Liver (tissue), 9 donors: ENCODE results near the gene MN1. TPM values are rescaled to one million over a fixed set of nuclear protein-coding genes. Genes with fewer than 3 reads are reported as not detected.

ENCODE experiments used
- DNase-seq: peaks from one replicate; pipeline ENCODE4 v3.0.0-alpha.2; 2017; ENCODE audit warnings: low spot score
- H3K27ac ChIP-seq, 2 donors: one replicate each; pipeline ENCODE4 v1.7.0; 2013; ENCODE audit warnings: inconsistent platforms in 2 of 2, low read length in 2 of 2, control low read depth in 1 of 2, low read depth in 1 of 2, mild to moderate bottlenecking in 1 of 2
- H3K27me3 ChIP-seq, 4 donors: one replicate each; pipeline versions ENCODE4 v1.6.1 to v1.7.0; 2013; ENCODE audit warnings: low read length in 3 of 4, inconsistent platforms in 1 of 4, mild to moderate bottlenecking in 1 of 4, moderate library complexity in 1 of 4; ENCODE audit not compliant: control insufficient read depth in 4 of 4, insufficient read depth in 4 of 4
- H3K36me3 ChIP-seq, 4 donors: one replicate each; pipeline versions ENCODE4 v1.6.1 to v1.7.0; 2013; ENCODE audit warnings: low read length in 3 of 4, mild to moderate bottlenecking in 3 of 4, low read depth in 1 of 4, moderate library complexity in 1 of 4; ENCODE audit not compliant: control insufficient read depth in 4 of 4, insufficient read depth in 3 of 4
- H3K4me1 ChIP-seq, 4 donors: one replicate each; pipeline versions ENCODE4 v1.6.1 to v1.7.0; 2013; ENCODE audit warnings: low read length in 3 of 4, mild to moderate bottlenecking in 3 of 4, moderate library complexity in 1 of 4; ENCODE audit not compliant: control insufficient read depth in 4 of 4, insufficient read depth in 4 of 4
- H3K4me3 ChIP-seq, 3 donors: one replicate each; pipeline versions ENCODE4 v1.6.1 to v1.7.0; 2013; ENCODE audit warnings: low read length in 3 of 3, control low read depth in 1 of 3, low read depth in 1 of 3, mild to moderate bottlenecking in 1 of 3
- H3K9ac ChIP-seq, 2 donors: one replicate each; pipeline ENCODE4 v1.7.0; 2013; ENCODE audit warnings: low read length in 2 of 2, mild to moderate bottlenecking in 2 of 2, moderate library complexity in 2 of 2, control low read depth in 1 of 2, low read depth in 1 of 2
- H3K9me3 ChIP-seq, 4 donors: one replicate each; pipeline versions ENCODE4 v1.6.1 to v1.7.0; 2013; ENCODE audit warnings: low read length in 3 of 4; ENCODE audit not compliant: control insufficient read depth in 4 of 4
- CTCF ChIP-seq: fragments of 150-350 bp; IDR thresholded peaks from 2 replicates; pipeline ENCODE4 v1.5.1; 2017; ENCODE audit warnings: improper control_type of control experiment, low read depth, low read length; ENCODE audit not compliant: missing input control
- FOXA1 ChIP-seq: IDR thresholded peaks from 2 replicates; pipeline ENCODE4 v1.6.1; 2016; ENCODE audit warnings: antibody characterized with exemption
- FOXA2 ChIP-seq: IDR thresholded peaks from 2 replicates; pipeline ENCODE4 v1.6.1; 2016; ENCODE audit warnings: antibody characterized with exemption
- GABPA ChIP-seq, 2 donors: IDR thresholded peaks in 1 of 2; conservative IDR thresholded peaks in 1 of 2; 2 replicates each; pipeline ENCODE4 v1.6.1; 2016; ENCODE audit warnings: antibody characterized with exemption in 2 of 2, mild to moderate bottlenecking in 1 of 2, moderate library complexity in 1 of 2
- HNF4A ChIP-seq, 2 donors: conservative IDR thresholded peaks; 2 replicates each; pipeline ENCODE4 v1.6.1; 2016; ENCODE audit warnings: antibody characterized with exemption in 2 of 2, mild to moderate bottlenecking in 2 of 2
- HNF4G ChIP-seq: IDR thresholded peaks from 2 replicates; pipeline ENCODE4 v1.6.1; 2016; ENCODE audit warnings: antibody characterized with exemption
- JUND ChIP-seq, 2 donors: IDR thresholded peaks; 2 replicates each; pipeline ENCODE4 v1.6.1; 2016; ENCODE audit warnings: antibody characterized with exemption in 2 of 2
- MAX ChIP-seq: IDR thresholded peaks from 2 replicates; pipeline ENCODE4 v1.6.1; 2016; ENCODE audit warnings: antibody characterized with exemption
- NR2F2 ChIP-seq: IDR thresholded peaks from 2 replicates; pipeline ENCODE4 v1.6.1; 2016; ENCODE audit warnings: antibody characterized with exemption
- RAD21 ChIP-seq, 2 donors: IDR thresholded peaks; 2 replicates each; pipeline ENCODE4 v1.6.1; 2016; ENCODE audit warnings: antibody characterized with exemption in 2 of 2, mild to moderate bottlenecking in 2 of 2
- RXRA ChIP-seq, 2 donors: IDR thresholded peaks; 2 replicates each; pipeline ENCODE4 v1.6.1; 2017 to 2018; ENCODE audit warnings: antibody characterized with exemption in 2 of 2, mild to moderate bottlenecking in 1 of 2
- SP1 ChIP-seq: IDR thresholded peaks from 2 replicates; pipeline ENCODE4 v1.6.1; 2018; ENCODE audit warnings: antibody characterized with exemption, mild to moderate bottlenecking
- TAF1 ChIP-seq: conservative IDR thresholded peaks from 2 replicates; pipeline ENCODE4 v1.6.1; 2016; ENCODE audit warnings: antibody characterized with exemption, mild to moderate bottlenecking
- YY1 ChIP-seq: IDR thresholded peaks from 2 replicates; pipeline ENCODE4 v1.6.1; 2016; ENCODE audit warnings: antibody characterized with exemption, mild to moderate bottlenecking
- WGBS: extraction: QIAGEN DNeasy Blood & Tissue Kit; methylation state at CpG from one replicate; pipeline ENCODE4 v1.1.7; 2013; 5-methylcytosine and 5-hydroxymethylcytosine counted together
- polyA plus RNA-seq, 2 donors: library from polyadenylated mRNA; stranded (reverse) in 1 of 2; unstranded in 1 of 2; fragments of 200-250 nt in 1 of 2; fragments of >200 nt in 1 of 2; fragmentation: Nextera tagmentation in 1 of 2; extraction: Ambion mirVana in 1 of 2; gene quantifications; one replicate each; pipeline versions ENCODE4 v1.2.1 to v1.2.3, GENCODE V29; 2013 to 2015
- total RNA-seq, 2 donors: library from RNA; depleted of rRNA; stranded (reverse); fragments of >200 nt; gene quantifications; one replicate each; pipeline ENCODE4 v1.2.3, GENCODE V29; 2014
- TF ChIP-seq, protein P1 (sequence below): IDR thresholded peaks from 2 replicates; pipeline ENCODE4 v1.6.1; 2016; ENCODE audit warnings: antibody characterized with exemption, mild to moderate bottlenecking
- TF ChIP-seq, protein P2 (sequence below): IDR thresholded peaks from 2 replicates; pipeline ENCODE4 v1.6.1; 2016; ENCODE audit warnings: antibody characterized with exemption
- donor health status: healthy.
- donor health status: healthy.
- donor health status: healthy.
- donor health status: healthy.
- donor health status: healthy.

MN1 gene
- total and polyA plus RNA-seq, 4 donors = 0.10 to 0.33 (median 0.21) TPM

DNA sequence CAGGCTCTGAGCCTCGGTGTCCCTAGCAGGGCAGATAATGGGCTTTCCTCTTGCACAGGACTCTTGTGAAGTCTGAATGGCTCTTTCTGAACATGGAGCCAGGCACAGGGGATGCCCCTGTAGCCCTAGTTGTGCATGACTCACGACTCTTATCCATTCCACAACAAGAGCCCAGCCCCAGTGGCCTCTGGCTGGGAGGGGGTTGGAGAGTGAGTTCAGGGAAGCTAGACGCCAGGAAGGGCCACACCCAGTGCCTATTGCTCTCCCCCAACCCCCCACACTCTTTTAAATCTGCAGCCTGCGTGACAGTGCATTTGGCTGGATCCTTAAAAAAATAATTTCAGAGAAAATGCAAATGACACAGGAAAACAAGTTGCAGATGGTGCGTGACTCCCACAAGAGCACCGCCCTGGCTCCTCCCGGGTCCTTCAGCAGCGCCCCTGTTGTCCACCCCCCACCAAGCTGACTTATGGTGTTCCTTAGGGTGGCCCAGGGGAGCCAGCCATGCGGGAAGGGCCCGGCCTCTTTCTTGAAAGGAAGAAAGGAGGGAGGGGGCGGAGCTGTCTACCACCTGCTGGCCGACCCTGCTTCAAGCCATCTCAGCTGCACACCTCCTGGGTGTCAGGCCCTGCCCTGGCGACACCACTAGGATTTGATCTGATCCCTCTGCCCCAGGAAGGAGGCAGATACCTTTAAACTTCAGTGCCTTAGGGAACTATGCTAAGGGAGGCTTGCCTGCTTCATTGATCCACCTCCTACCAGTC is 74.7 kb downstream of the MN1 start:
- no peak for DNase-seq
- TF ChIP-seq SP1 (no peak), GABPA (IDR thresholded peaks at IDR 0.05 in 1 of 2, conservative IDR thresholded peaks at IDR 0.05 in 1 of 2) (no peak), HNF4G (no peak), FOXA1 (no peak), MAX (no peak), JUND (IDR thresholded peaks at IDR 0.05) (no peak), TAF1 (no peak), CTCF (no peak), RXRA (IDR thresholded peaks at IDR 0.05) (no peak), YY1 (no peak), HNF4A (conservative IDR thresholded peaks at IDR 0.05) (no peak)
- Histone ChIP-seq H3K9me3 (no peaks in the 10 kb centered on the region), H3K27me3 (peaks cover 0 to 4% (median 0%) of the 10 kb centered on the region in 4 donors), H3K4me1 (no peaks in the 10 kb centered on the region), H3K9ac (no peak overlapping the region), H3K27ac (no peak overlapping the region), H3K36me3 (no peaks in the 10 kb centered on the region), H3K4me3 (no peak overlapping the region)
- whole genome bisulfite sequencing = 39% methylated on average over 13 of the region's 13 CpGs

DNA sequence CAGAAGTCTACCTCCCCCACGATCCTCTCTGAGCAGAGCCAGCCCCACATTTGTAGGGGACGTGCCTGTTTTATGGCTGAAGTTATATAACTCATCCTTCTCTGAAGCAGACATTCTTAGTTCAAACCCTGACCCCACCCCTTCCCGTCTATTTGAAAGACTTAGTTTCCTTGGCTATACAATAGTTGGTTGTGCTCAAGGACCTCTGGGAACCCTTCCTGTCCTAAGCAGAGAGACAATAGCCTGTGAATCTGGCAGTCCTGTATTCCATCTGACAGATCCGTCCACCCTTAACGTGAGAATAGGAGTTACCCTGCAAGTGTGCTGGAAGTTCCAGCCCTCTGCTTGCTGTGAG is 75.2 kb downstream of the MN1 start:
- Histone ChIP-seq H3K36me3 (no peaks in the 10 kb centered on the region), H3K4me1 (no peaks in the 10 kb centered on the region), H3K27me3 (peaks cover 0 to 4% (median 0%) of the 10 kb centered on the region in 4 donors), H3K27ac (no peak overlapping the region), H3K9me3 (no peaks in the 10 kb centered on the region), H3K4me3 (no peak overlapping the region), H3K9ac (no peak overlapping the region)
- TF ChIP-seq FOXA2 = no peak
- no peak for TF ChIP-seq RXRA (IDR thresholded peaks at IDR 0.05)
- no peak for TF ChIP-seq JUND (IDR thresholded peaks at IDR 0.05)
- no peak for TF ChIP-seq NR2F2
- TF ChIP-seq GABPA (IDR thresholded peaks at IDR 0.05 in 1 of 2, conservative IDR thresholded peaks at IDR 0.05 in 1 of 2) = no peak
- no peak for TF ChIP-seq FOXA1
- no peak for TF ChIP-seq MAX
- TF ChIP-seq TAF1 = no peak
- TF ChIP-seq YY1 = no peak
- no peak for TF ChIP-seq SP1
- TF ChIP-seq HNF4A (conservative IDR thresholded peaks at IDR 0.05) = no peak
- TF ChIP-seq, protein P1, sequence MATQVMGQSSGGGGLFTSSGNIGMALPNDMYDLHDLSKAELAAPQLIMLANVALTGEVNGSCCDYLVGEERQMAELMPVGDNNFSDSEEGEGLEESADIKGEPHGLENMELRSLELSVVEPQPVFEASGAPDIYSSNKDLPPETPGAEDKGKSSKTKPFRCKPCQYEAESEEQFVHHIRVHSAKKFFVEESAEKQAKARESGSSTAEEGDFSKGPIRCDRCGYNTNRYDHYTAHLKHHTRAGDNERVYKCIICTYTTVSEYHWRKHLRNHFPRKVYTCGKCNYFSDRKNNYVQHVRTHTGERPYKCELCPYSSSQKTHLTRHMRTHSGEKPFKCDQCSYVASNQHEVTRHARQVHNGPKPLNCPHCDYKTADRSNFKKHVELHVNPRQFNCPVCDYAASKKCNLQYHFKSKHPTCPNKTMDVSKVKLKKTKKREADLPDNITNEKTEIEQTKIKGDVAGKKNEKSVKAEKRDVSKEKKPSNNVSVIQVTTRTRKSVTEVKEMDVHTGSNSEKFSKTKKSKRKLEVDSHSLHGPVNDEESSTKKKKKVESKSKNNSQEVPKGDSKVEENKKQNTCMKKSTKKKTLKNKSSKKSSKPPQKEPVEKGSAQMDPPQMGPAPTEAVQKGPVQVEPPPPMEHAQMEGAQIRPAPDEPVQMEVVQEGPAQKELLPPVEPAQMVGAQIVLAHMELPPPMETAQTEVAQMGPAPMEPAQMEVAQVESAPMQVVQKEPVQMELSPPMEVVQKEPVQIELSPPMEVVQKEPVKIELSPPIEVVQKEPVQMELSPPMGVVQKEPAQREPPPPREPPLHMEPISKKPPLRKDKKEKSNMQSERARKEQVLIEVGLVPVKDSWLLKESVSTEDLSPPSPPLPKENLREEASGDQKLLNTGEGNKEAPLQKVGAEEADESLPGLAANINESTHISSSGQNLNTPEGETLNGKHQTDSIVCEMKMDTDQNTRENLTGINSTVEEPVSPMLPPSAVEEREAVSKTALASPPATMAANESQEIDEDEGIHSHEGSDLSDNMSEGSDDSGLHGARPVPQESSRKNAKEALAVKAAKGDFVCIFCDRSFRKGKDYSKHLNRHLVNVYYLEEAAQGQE = no peak
- no peak for TF ChIP-seq CTCF
- TF ChIP-seq, protein P2, sequence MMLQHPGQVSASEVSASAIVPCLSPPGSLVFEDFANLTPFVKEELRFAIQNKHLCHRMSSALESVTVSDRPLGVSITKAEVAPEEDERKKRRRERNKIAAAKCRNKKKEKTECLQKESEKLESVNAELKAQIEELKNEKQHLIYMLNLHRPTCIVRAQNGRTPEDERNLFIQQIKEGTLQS = no peak
- no peak for TF ChIP-seq RAD21 (IDR thresholded peaks at IDR 0.05)
- WGBS = 54% methylated on average over 5 of the region's 5 CpGs
- no peak for DNase-seq
